Measurements from ENCODE around the gene CELF1.

Gene CELF1

GRCh38 chr11:47425611-47426010 lies 127.3 kb downstream of the CELF1 start:
- no peaks in the 10 kb centered on the region for H3K9me3 ChIP-seq (ENCODE audit: severe bottlenecking)
- TF ChIP-seq CTCF (IDR thresholded peaks at IDR 0.05; ENCODE audit: low read depth, low read length) = no peak
- H3K36me3 ChIP-seq = peaks cover 48% of the 10 kb centered on the region

GRCh38 chr11:47418454-47419259 lies 134.3 kb downstream of the CELF1 start:
- H3K27me3 ChIP-seq (ENCODE audit: insufficient read depth, low read depth, severe bottlenecking) = no peaks in the 10 kb centered on the region

More at GRCh38 chr11:47425611-47426010, 127.3 kb downstream of the CELF1 start:
- H3K27me3 ChIP-seq (ENCODE audit: insufficient read depth, low read depth, severe bottlenecking) = no peaks in the 10 kb centered on the region
- no peak for DNase-seq
- H3K27ac ChIP-seq = peak overlapping the region; percentile 98
- H3K4me3 ChIP-seq (ENCODE audit: low read depth, low read length) = peak overlapping the region; percentile 100

GRCh38 chr11:47417712-47418111 lies 135.2 kb downstream of the CELF1 start:
- Histone ChIP-seq H3K27ac (no peak overlapping the region), H3K4me3 (ENCODE audit: low read depth, low read length) (no peak overlapping the region), H3K36me3 (peaks cover 48% of the 10 kb centered on the region), H3K27me3 (ENCODE audit: insufficient read depth, low read depth, severe bottlenecking) (no peaks in the 10 kb centered on the region), H3K9me3 (ENCODE audit: severe bottlenecking) (no peaks in the 10 kb centered on the region)
- no peak for TF ChIP-seq CTCF (IDR thresholded peaks at IDR 0.05; ENCODE audit: low read depth, low read length)
- no peak for DNase-seq

More at GRCh38 chr11:47418454-47419259, 134.3 kb downstream of the CELF1 start:
- Histone ChIP-seq H3K9me3 (ENCODE audit: severe bottlenecking) (no peaks in the 10 kb centered on the region), H3K27ac (no peak overlapping the region), H3K4me3 (ENCODE audit: low read depth, low read length) (no peak overlapping the region), H3K36me3 (peaks cover 58% of the 10 kb centered on the region)
- no peak for DNase-seq
- TF ChIP-seq CTCF (IDR thresholded peaks at IDR 0.05; ENCODE audit: low read depth, low read length) = no peak

GRCh38 chr11:47415949-47416472 lies 136.9 kb downstream of the CELF1 start:
- Histone ChIP-seq H3K36me3 (peaks cover 37% of the 10 kb centered on the region), H3K9me3 (ENCODE audit: severe bottlenecking) (no peaks in the 10 kb centered on the region), H3K4me3 (ENCODE audit: low read depth, low read length) (no peak overlapping the region), H3K27me3 (ENCODE audit: insufficient read depth, low read depth, severe bottlenecking) (no peaks in the 10 kb centered on the region), H3K27ac (no peak overlapping the region)
- TF ChIP-seq CTCF (IDR thresholded peaks at IDR 0.05; ENCODE audit: low read depth, low read length) = no peak
- no peak for DNase-seq

Data from WERI-Rb-1 (cell line).